Uterus (tissue), 4 donors: ENCODE data around the gene UGT1A8. TPM values are rescaled to one million over a fixed set of nuclear protein-coding genes. Genes with fewer than 3 reads are reported as not detected.
"Not testable (repeated sequence)": the region's sequence is repeated elsewhere in the genome, so short reads cannot be mapped to it uniquely, and the experiment has no call there.

Experiments
- DNase-seq, 2 donors: peaks; one replicate each; pipeline ENCODE4 v3.0.0-alpha.2; 2019 to 2020
- H3K27ac ChIP-seq, 2 donors: fragments of 200-600 bp; sonication (generic); 1 replicate in 1 of 2; 2 replicates in 1 of 2; pipeline ENCODE4 v1.5.1; 2016 to 2018
- H3K27me3 ChIP-seq, 2 donors: fragments of 200-600 bp; sonication (generic); one replicate each; pipeline ENCODE4 v1.5.1; 2018 to 2019; ENCODE audit warnings: control low read depth in 1 of 2
- H3K36me3 ChIP-seq, 2 donors: fragments of 200-600 bp; sonication (generic); one replicate each; pipeline ENCODE4 v1.5.1; 2019; ENCODE audit warnings: control low read depth in 1 of 2
- H3K4me1 ChIP-seq, 2 donors: fragments of 200-600 bp; sonication (generic); one replicate each; pipeline ENCODE4 v1.5.1; 2018 to 2019; ENCODE audit warnings: control low read depth in 1 of 2
- H3K4me3 ChIP-seq, 2 donors: fragments of 200-600 bp; sonication (generic); 1 replicate in 1 of 2; 2 replicates in 1 of 2; pipeline ENCODE4 v1.5.1; 2018 to 2019; ENCODE audit warnings: mild to moderate bottlenecking in 1 of 2
- H3K9me3 ChIP-seq, 2 donors: fragments of 200-600 bp; sonication (generic); one replicate each; pipeline ENCODE4 v1.5.1; 2019; ENCODE audit warnings: control low read depth in 1 of 2
- CTCF ChIP-seq, 4 experiments: fragments of 200-600 bp in 2 of 4; fragments of 450-650 bp in 2 of 4; sonication (generic) in 2 of 4; IDR thresholded peaks; one replicate each; pipeline ENCODE4 v1.5.1; 2016 to 2019; ENCODE audit warnings: antibody characterized with exemption in 4 of 4, mild to moderate bottlenecking in 2 of 4, moderate library complexity in 1 of 4
- POLR2A ChIP-seq, 2 donors: fragments of 450-650 bp; IDR thresholded peaks; one replicate each; pipeline ENCODE4 v1.6.1; 2016; ENCODE audit warnings: antibody characterized with exemption in 2 of 2, mild to moderate bottlenecking in 1 of 2, moderate library complexity in 1 of 2
- intact Hi-C: fragments of 100-400 bp; cut with DNase I; formaldehyde crosslinking; loops from one replicate; pipeline ENCODE4 v1.15.1; 2023; ENCODE audit warnings: low total_unique reads
- total RNA-seq, 4 donors: library from RNA; depleted of rRNA in 3 of 4; stranded (reverse); fragments of >200 nt in 3 of 4; gene quantifications; one replicate each; pipeline versions ENCODE4 v1.1.0 to v1.2.4, GENCODE V29; 2014 to 2023
- donor health status: DM: yes; HTN: yes; CAD: no.

UGT1A8 gene
- total RNA-seq, 4 donors from 2014 or later = not detected

GRCh38 chr2:233588400-233588799 lies 29.0 kb upstream of the UGT1A8 start:
- no peaks in the 10 kb centered on the region for H3K36me3 ChIP-seq
- no peaks in the 10 kb centered on the region for H3K27me3 ChIP-seq
- no peaks in the 10 kb centered on the region for H3K9me3 ChIP-seq
- no peak overlapping the region for H3K4me3 ChIP-seq
- intact Hi-C loops = no loop called here
- TF ChIP-seq CTCF (IDR thresholded peaks at IDR 0.05) (no peak), POLR2A (IDR thresholded peaks at IDR 0.05) (no peak)
- no peak overlapping the region for H3K27ac ChIP-seq
- H3K4me1 ChIP-seq = no peaks in the 10 kb centered on the region
- DNase-seq = no peak

GRCh38 chr2:233592706-233593105 lies 24.7 kb upstream of the UGT1A8 start:
- H3K27me3 ChIP-seq, intact Hi-C loops, DNase-seq, H3K4me1 ChIP-seq, H3K27ac ChIP-seq, H3K36me3 ChIP-seq, H3K4me3 ChIP-seq, H3K9me3 ChIP-seq: not testable (repeated sequence)

GRCh38 chr2:233593201-233593600 lies 24.2 kb upstream of the UGT1A8 start:
- no peaks in the 10 kb centered on the region for H3K27me3 ChIP-seq
- no peak for DNase-seq
- H3K4me1 ChIP-seq = no peaks in the 10 kb centered on the region
- TF ChIP-seq CTCF (IDR thresholded peaks at IDR 0.05) = no peak
- no peak for TF ChIP-seq POLR2A (IDR thresholded peaks at IDR 0.05)
- H3K9me3 ChIP-seq = no peaks in the 10 kb centered on the region
- H3K36me3 ChIP-seq = no peaks in the 10 kb centered on the region
- no peak overlapping the region for H3K4me3 ChIP-seq
- intact Hi-C loops = no loop called here
- no peak overlapping the region for H3K27ac ChIP-seq

GRCh38 chr2:233597522-233597921 lies 19.9 kb upstream of the UGT1A8 start:
- Histone ChIP-seq H3K27me3 (no peaks in the 10 kb centered on the region), H3K9me3 (no peaks in the 10 kb centered on the region), H3K4me3 (no peak overlapping the region), H3K36me3 (no peaks in the 10 kb centered on the region), H3K4me1 (no peaks in the 10 kb centered on the region), H3K27ac (no peak overlapping the region)
- TF ChIP-seq CTCF (IDR thresholded peaks at IDR 0.05) (no peak), POLR2A (IDR thresholded peaks at IDR 0.05) (no peak)
- DNase-seq = no peak
- intact Hi-C loops = no loop called here

GRCh38 chr2:233598952-233599351 lies 18.5 kb upstream of the UGT1A8 start:
- no peaks in the 10 kb centered on the region for H3K9me3 ChIP-seq
- H3K27me3 ChIP-seq = no peaks in the 10 kb centered on the region
- no peaks in the 10 kb centered on the region for H3K36me3 ChIP-seq
- H3K4me1 ChIP-seq = no peaks in the 10 kb centered on the region
- TF ChIP-seq POLR2A (IDR thresholded peaks at IDR 0.05) = no peak
- TF ChIP-seq CTCF (IDR thresholded peaks at IDR 0.05) = no peak
- intact Hi-C loops = no loop called here
- no peak for DNase-seq
- H3K4me3 ChIP-seq = no peak overlapping the region
- H3K27ac ChIP-seq = no peak overlapping the region

- no peak overlapping the region for H3K27ac ChIP-seq
- TF ChIP-seq CTCF (IDR thresholded peaks at IDR 0.05) = no peak
- TF ChIP-seq POLR2A (IDR thresholded peaks at IDR 0.05) = no peak
- intact Hi-C loops = no loop called here
- no peak overlapping the region for H3K4me3 ChIP-seq
- DNase-seq = no peak
- H3K27me3 ChIP-seq = no peaks in the 10 kb centered on the region
- H3K9me3 ChIP-seq = no peaks in the 10 kb centered on the region
- H3K36me3 ChIP-seq = no peaks in the 10 kb centered on the region
- H3K4me1 ChIP-seq = no peaks in the 10 kb centered on the region
Observed at GRCh38 chr2:233600386-233600785, 17.0 kb upstream of the UGT1A8 start.
